ENCODE data around the gene VAV1. TPM values are rescaled to one million over a fixed set of nuclear protein-coding genes. Genes with fewer than 3 reads are reported as not detected.

The VAV1 gene
- total RNA-seq, 1 donor from 2014 or later = not detected

- Mint-ChIP-seq H3K4me3 (ENCODE audit: unreplicated experiment) (no peak overlapping the region), H3K27ac (ENCODE audit: unreplicated experiment) (no peak overlapping the region), H3K9me3 (ENCODE audit: low read depth) (peaks cover 14% of the 10 kb centered on the region), H3K4me1 (ENCODE audit: low read depth) (peaks cover 4% of the 10 kb centered on the region), H3K36me3 (ENCODE audit: low read depth) (peaks cover 4% of the 10 kb centered on the region), H3K27me3 (ENCODE audit: low read depth) (peaks cover 8% of the 10 kb centered on the region)
- DNase-seq (ENCODE audit: low spot score) = no peak
- no peak for TF ChIP-seq CTCF (IDR thresholded peaks at IDR 0.05)
Observed at GRCh38 chr19:6808494-6808893, 36.0 kb downstream of the VAV1 start.

- Mint-ChIP-seq H3K4me3 (ENCODE audit: unreplicated experiment) (no peak overlapping the region), H3K36me3 (ENCODE audit: low read depth) (peaks cover 4% of the 10 kb centered on the region), H3K27ac (ENCODE audit: unreplicated experiment) (no peak overlapping the region), H3K9me3 (ENCODE audit: low read depth) (peaks cover 14% of the 10 kb centered on the region), H3K27me3 (ENCODE audit: low read depth) (peaks cover 8% of the 10 kb centered on the region), H3K4me1 (ENCODE audit: low read depth) (peaks cover 4% of the 10 kb centered on the region)
- no peak for TF ChIP-seq CTCF (IDR thresholded peaks at IDR 0.05)
- DNase-seq (ENCODE audit: low spot score) = no peak
Observed at GRCh38 chr19:6809262-6809661, 36.8 kb downstream of the VAV1 start.

GRCh38 chr19:6811378-6811777 lies 38.9 kb downstream of the VAV1 start:
- Mint-ChIP-seq H3K36me3 (ENCODE audit: low read depth) (peaks cover 4% of the 10 kb centered on the region), H3K27me3 (ENCODE audit: low read depth) (peaks cover 8% of the 10 kb centered on the region), H3K4me3 (ENCODE audit: unreplicated experiment) (no peak overlapping the region), H3K4me1 (ENCODE audit: low read depth) (peaks cover 4% of the 10 kb centered on the region), H3K9me3 (ENCODE audit: low read depth) (peaks cover 14% of the 10 kb centered on the region), H3K27ac (ENCODE audit: unreplicated experiment) (no peak overlapping the region)
- no peak for TF ChIP-seq CTCF (IDR thresholded peaks at IDR 0.05)
- no peak for DNase-seq (ENCODE audit: low spot score)

GRCh38 chr19:6811906-6812305 lies 39.4 kb downstream of the VAV1 start:
- H3K27ac Mint-ChIP-seq (ENCODE audit: unreplicated experiment) = no peak overlapping the region
- H3K36me3 Mint-ChIP-seq (ENCODE audit: low read depth) = peaks cover 4% of the 10 kb centered on the region
- peaks cover 4% of the 10 kb centered on the region for H3K4me1 Mint-ChIP-seq (ENCODE audit: low read depth)
- no peak overlapping the region for H3K4me3 Mint-ChIP-seq (ENCODE audit: unreplicated experiment)
- H3K27me3 Mint-ChIP-seq (ENCODE audit: low read depth) = peaks cover 8% of the 10 kb centered on the region
- DNase-seq (ENCODE audit: low spot score) = no peak
- peaks cover 14% of the 10 kb centered on the region for H3K9me3 Mint-ChIP-seq (ENCODE audit: low read depth)
- no peak for TF ChIP-seq CTCF (IDR thresholded peaks at IDR 0.05)

- no peak for TF ChIP-seq CTCF (IDR thresholded peaks at IDR 0.05)
- DNase-seq (ENCODE audit: low spot score) = no peak
- Mint-ChIP-seq H3K27ac (ENCODE audit: unreplicated experiment) (no peak overlapping the region), H3K27me3 (ENCODE audit: low read depth) (peaks cover 6% of the 10 kb centered on the region), H3K4me3 (ENCODE audit: unreplicated experiment) (no peak overlapping the region), H3K36me3 (ENCODE audit: low read depth) (peaks cover 4% of the 10 kb centered on the region), H3K4me1 (ENCODE audit: low read depth) (peaks cover 4% of the 10 kb centered on the region), H3K9me3 (ENCODE audit: low read depth) (peaks cover 16% of the 10 kb centered on the region)
Observed at GRCh38 chr19:6812612-6813011, 40.1 kb downstream of the VAV1 start.

Data from chondrocyte (in vitro differentiated cells).